Inflammatory macrophage treated with lipopolysaccharide for 1 hour (primary cell): ENCODE results near the gene TMEM8B.
"Not testable (repeated sequence)": the region's sequence is repeated elsewhere in the genome, so short reads cannot be mapped to it uniquely, and the experiment has no call there.

Experiments
- DNase-seq, 2 donors: peaks; one replicate each; pipeline ENCODE4 v3.0.0-alpha.2; 2020 to 2022

The TMEM8B gene

DNA sequence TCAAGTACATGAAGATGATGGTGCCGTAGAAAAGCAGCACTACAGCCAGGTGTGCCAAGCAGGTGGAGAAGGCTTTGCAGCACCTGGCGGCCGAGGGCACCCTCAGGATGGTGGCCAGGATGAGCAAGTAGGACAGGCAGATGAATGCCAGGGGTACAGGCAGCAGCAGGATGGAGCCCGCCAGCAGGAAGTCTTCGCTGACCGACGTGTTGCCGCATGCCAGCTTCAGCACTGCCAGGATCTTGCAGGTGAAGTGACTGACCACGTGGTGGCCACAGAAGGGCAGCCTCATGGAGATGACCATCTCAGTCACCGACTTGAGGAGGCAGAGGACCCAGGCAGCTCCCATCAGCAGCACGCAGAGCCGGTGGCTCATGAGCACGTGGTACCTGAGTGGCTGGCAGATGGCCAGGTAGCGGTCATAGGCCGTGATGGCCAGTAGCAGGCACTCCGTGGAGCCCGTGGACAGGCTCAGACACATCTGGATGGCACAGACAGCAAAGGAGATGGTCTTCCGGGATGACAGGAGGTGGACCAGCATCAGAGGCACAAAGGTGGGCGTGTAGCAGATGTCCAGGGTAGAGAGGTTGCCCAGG is 40.7 kb downstream of the TMEM8B start:
- DNase-seq = no peak

DNA sequence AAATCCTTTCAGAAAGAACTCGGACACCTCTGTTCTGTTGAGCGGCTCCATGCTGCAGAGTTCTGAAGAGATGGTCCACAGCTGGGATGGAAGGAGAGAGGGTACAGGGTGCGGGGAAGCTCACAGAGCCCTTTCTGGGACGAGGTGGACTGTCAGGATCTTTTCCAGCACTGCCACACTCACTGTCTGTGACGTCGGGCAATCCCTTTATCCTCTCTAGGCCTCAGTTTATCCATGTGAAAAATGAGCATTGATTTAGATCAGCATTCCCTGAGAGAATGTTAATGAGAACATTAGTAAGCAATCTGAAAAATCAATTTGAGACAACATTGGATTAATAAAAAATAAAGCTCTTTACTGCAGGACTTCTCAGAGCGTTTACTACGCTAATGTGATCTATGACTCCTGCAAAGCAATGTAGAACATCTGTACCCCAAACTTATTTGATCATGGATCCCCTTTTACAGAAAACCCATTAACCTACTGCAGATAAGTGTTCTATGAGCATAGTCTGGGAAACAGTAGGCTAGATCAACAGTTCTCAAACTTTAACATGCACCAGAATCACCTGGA is 41.4 kb downstream of the TMEM8B start, which contains the start of gene OR13J1:
TSS of gene OR13J1 (minus strand) at position 51 of the 573 bp plus-strand sequence. CDS start at position 51, 0 bp downstream.
- no peak for DNase-seq

DNA sequence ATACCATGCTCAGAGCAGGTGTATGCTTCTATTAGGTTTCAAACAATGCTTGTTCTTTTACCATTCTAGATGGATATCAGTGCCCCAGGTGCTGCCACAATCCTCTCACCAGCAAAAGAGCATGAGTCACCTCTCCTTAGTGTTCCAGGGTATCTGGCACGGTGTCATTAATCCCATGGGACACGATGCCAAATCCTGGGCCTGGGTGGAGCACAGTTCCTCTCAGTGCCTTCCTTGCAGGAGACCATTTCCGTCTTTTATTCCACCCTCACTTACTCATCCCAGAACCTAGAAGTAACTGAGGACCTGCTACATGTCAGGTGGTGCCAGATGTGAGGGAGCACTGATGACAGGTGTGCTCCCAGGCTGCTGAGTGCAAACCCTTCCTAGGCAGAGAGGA is 42.5 kb downstream of the TMEM8B start:
- no peak for DNase-seq

DNA sequence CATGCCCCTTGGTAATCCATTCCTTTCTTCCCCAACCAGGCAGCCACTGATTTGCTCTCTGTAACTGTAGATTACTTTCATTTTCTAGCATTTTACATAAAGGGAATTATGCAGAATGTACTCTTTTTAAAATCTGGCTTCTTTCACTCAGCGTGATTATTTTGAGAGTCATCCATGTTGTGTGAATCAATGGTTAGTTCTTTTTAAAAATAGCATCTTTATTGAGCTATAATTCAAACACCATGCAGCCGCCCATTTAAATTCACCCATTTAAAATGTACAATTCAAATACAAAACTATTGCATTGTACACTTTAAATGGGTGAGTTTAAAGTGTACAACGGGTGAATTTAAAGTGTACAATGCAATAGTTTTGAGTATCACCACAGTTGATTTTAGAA is 43.5 kb downstream of the TMEM8B start:
- no peak for DNase-seq

DNA sequence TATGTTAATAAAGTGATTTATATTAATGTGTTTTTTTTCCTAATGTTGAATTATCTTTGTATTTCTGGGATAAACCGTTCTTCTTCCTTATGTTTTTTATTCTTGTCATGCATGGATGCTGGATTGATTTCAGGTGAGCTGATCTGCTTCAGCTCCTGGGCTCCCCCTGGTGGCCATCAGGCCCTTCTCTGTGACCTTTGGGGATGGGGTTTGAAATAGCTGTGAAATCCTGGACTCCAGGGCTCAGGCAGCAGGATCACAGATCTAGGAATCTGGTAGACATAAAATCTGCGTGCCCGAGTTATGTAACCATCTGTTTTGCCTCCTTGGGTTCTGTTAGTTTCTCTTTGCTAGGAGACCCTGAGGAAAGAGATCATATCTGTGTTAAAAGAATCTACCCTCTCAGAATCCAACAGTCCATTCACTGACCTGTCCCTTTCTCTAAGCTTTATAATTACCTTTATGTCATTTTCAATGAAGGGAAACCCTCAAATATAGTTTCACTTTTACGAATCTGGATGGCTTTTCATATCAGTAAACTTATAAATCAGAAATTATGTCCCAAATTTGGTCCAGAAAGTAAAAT is 53.3 kb downstream of the TMEM8B start:
- DNase-seq = peak; percentile 29 to 82

DNA sequence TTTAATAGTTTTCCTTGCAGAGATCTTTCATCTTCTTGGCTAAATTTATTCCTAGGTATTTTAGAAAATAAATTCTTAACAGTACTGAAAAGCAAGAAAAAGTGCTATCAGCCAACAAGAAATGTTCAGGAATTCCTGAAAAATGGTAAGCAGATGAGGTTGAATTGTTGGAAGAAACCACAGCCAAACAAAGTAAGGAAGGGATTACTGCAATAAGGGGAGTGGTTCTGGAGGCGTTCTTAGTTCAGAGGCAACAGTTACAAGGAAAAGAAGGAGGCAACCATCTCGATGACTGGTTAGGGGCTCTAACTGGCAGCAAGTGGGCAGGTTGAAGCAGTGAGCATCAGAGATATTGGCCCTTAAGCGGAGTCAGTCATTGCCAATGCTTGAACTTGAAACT is 54.0 kb downstream of the TMEM8B start:
- DNase-seq = no peak

DNA sequence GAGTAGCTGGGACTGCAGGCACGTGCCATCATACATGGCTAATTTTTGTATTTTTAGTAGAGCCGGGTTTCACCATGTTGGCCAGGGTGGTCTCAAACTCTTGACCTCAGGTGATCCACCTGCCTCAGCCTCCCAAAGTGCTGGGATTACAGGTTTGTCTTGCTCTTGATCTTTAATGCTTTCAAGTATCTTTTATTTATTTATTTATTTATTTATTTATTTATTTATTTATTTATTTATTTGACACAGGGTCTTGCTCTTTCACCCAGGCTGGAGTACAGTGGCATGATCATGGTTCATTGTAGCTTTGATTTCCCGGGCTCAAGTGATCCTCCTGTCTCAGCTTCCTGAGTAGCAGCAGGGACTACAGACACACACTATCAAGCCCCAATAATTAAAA is 55.9 kb downstream of the TMEM8B start:
- DNase-seq = not testable (repeated sequence)

DNA sequence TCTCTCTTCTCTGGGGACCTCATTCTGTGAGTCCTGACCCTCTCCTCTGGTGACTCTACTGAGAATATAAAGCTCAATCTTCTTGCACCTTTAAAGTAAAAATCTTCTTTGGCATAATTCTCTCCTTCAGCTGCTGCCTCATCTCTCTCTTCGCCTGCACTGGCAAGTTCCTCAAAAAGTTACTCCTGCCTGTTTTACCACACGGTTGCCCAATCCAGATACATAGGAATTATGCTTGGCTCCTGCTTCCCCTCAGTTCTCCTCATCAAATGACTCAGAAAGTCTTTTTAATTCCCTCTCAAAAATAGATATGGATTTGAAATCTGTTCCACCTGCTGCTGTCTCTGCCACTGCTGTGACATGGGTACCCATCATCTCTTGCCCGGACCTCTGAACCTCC is 62.6 kb downstream of the TMEM8B start:
- peak; percentile 49 to 53 for DNase-seq

DNA sequence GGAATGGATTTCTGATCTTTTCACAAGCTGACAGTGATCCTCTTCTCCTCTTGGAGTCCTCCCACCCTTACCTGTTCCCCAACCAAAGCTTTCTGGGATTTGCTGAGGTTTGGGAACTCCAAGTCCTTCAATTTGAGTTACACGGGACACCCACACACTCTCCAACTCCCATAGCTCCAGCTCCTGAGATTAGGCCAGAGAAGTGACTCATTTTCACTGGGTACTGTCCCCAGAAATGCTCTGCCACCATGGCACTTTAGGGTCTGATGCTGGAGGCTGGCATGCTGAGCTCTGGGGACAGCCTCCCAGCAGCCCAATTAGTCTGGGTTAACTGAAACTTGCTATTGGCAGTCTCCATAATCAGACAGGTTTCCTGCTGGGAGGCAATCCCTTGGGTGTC is 63.0 kb downstream of the TMEM8B start:
- peak; percentile 29 to 31 for DNase-seq

DNA sequence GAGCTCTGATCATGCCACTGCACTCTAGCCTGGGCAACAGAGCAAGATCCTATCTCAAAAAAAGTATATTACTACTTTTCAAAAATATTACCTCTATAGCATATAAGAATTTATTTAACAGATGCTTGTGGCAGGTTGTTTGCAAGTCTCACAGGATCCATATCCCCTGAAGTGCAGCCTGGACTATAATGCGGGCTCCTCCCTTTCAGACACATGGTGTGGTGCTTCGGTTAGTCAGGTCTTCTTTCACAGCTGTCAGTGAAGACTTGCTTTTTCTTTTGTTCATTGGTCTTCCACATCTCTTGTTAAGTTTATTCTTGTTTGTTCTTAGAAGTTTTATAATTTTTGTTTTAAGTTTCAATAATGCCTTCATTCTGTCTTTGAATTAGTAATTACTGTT is 67.5 kb downstream of the TMEM8B start:
- no peak for DNase-seq

DNA sequence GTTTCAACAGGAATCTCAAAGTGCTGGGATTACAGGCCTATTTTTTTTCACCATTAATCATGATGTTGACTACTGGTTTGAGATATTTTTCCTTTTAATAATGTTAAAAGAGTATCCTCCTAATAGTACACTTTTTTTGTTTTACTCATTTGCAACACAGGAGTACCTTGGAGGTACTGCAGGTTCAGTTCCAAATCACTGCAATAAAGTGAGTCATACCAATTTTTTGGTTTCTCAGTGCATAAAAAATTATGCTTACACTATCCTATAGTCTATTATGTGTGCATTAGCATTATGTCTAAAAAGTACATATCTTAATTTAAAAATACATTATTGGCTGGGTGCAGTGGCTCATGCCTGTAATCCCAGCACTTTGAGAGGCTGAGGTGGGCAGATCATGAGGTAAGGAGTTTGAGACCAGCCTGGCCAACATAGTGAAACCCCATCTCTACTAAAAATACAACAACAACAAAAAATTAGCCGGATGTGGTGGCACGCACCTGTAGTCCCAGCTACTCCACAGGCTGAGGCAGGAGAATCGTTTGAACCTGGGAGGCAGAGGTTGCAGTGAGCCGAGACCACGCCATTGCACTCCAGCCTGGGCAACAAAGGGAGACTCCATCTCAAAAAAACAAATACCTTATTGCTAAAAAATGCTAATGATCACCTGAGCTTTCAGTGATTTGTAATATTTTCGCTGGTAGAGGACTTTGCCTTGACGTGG is 68.5 kb downstream of the TMEM8B start:
- DNase-seq = not testable (repeated sequence)

DNA sequence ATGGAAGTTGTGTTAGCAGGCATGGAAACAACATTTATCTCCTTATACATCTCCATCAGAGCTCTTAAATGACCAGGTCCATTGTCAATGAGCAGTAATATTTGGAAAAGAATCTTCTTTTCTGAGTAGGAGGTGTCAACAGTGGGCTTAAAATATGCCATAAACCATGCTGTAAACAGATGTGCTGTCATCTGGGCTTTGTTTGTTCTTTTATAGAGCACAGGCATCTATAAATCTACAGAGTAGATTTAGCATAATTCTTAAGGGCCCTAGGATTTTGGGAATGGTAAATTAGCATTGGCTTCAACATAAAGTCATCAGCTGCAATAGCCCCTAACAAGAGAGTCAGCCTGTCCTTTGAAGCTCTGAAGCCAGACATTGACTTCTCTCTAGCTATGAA is 69.3 kb downstream of the TMEM8B start:
- DNase-seq = no peak

DNA sequence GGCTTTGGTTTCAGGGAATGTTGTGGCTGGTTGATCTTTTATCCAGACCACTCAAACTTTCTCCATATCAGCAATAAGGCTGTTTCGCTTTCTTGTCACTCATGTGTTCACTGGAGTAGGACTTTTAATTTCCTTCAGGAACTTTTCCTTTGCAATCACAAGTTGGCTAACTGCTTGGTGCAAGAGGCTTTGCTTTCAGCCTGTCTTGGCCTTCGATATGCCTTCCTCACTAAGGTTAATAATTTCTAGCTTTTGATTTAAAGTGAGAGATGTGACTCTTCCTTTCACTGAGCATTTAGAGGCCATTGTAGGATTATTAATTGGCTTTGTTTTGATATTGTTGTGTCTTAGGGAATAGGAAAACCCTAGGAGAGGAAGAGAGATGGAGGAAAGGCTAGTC is 70.0 kb downstream of the TMEM8B start:
- DNase-seq = no peak

DNA sequence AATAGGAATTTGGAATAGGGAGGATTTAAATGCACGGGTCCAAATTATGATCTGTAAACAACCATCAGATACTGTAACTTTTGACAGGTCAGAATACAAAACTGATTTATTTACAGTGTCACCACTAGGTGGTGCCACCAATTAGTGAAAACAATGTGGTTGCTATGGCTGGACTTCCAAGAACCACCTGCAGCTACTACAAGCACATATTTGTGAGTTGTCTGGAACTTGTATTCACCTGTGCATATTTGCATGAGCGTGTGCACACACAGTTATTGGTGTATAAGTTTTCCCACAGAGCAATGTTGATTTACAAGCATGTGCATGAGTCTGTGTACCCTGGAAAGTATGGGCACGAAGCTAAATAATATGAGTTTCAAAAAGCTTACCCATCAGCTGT is 74.0 kb downstream of the TMEM8B start:
- DNase-seq = peak; percentile 26 to 63

DNA sequence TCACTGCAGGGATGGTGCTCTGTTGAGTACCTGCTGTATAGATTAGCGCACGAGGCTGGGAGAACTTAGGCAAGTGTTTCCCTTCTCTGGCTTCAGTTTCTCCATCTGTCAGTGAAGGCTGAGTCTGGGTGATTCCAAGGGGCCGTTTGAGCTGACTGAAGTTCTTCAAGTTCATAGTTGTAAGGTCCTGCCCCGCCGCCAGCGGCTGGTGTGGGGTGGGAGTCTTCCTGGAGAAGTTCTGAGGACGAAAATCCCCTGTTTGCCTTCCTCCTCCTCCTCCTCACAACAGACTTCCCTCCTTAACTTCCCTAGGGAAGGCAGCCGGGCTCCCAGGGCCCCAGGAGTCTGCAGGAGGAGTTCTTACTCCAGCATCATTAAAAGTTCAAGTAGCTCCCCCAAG is 75.3 kb downstream of the TMEM8B start:
- DNase-seq = no peak

DNA sequence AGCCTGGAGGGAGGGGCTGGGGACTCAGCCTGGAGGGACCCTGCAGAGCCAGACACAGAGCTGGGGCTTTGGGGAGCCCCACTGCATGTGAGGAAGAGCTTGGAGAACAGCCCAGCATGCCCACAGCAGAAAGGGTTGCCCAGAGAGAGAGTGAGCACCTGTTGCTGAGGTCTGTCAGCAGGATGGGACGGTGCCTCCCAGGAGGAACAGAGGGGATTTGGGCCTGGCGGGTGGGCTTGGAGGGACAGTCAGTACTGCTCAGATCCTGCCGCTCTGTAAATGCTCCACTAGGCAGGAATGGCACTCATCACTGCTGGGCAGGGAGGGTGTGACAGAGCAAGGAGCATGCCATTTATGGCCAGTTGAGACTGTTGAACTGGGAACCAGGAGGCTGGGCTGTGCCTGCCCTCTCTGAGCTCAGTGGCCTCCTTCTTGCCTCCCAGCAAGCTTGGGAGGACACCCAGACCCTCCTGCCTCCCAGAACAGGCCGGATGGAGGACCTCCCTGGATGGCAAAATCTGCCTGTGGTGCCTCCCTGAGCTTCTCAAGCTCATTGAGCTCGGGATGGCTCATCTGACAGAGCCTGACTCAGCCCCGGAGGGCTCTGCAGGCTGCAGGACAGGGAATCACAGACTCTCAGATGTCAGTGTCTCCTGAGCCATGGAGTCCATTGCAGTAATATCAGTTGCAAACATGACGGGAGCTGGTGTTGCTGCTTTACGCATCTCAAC is 76.2 kb downstream of the TMEM8B start:
- DNase-seq = no peak

DNA sequence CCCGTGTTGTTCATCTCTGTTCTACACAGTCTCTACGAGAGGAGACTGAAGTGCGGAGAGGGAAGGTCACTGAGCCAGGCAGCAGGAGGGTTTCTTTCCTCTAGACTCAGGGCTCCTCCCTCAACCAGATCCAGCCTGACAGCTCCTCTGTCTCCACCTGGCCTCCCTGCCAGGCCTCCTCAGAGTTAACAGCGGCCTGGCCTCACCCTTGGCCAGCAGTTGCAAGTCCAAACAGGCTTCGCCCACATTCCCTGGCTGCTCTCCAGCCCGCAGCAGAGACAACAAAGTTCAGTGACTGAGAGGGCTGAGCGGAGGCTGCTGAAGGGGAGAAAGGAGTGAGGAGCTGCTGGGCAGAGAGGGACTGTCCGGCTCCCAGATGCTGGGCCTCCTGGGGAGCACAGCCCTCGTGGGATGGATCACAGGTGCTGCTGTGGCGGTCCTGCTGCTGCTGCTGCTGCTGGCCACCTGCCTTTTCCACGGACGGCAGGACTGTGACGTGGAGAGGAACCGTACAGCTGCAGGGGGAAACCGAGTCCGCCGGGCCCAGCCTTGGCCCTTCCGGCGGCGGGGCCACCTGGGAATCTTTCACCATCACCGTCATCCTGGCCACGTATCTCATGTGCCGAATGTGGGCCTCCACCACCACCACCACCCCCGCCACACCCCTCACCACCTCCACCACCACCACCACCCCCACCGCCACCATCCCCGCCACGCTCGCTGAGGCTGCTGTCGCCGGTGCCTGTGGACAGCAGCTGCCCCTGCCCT is 77.1 kb downstream of the TMEM8B start, which contains the start of gene HRCT1:
TSS of gene HRCT1 (plus strand) at position 291 of the 768 bp plus-strand sequence. CDS start at position 377, 86 bp downstream.
- no peak for DNase-seq

DNA sequence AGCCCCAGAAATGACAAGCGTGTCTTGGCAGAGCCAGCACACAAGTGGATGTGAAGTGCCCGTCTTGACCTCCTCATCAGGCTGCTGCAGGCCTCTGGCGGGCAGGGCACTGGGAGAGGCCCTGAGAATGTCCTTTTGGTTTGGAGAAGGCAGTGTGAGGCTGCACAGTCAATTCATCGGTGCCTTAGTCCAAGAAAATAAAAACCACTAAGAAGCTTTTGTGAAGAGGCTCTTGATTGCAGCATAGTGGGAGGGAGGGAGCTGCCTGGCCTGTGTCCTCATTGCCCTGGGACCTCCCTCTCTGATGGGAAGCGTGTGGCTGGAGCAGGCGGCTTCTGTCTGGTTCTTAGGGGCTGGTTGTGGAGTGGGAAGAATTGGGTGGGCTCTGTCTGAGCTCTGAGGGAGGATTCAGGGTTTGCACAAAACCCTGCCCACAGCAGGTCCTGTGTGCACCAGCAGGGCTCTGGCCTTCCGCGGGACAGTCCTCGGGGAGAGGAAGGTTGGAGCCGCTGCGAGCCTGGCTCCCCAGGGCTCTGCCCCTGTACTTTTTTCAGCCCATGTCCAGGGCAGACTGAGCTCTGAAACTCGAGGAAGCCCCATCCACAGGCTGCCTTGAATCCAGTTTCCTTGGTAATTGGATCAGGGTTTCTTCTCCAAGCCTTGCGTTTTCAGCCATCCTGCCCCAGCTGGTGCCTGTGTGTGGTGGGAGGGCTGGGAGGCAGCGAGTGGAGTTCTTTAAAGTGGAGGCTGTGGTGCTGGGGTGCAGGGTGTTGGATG is 78.1 kb downstream of the TMEM8B start:
- no peak for DNase-seq

DNA sequence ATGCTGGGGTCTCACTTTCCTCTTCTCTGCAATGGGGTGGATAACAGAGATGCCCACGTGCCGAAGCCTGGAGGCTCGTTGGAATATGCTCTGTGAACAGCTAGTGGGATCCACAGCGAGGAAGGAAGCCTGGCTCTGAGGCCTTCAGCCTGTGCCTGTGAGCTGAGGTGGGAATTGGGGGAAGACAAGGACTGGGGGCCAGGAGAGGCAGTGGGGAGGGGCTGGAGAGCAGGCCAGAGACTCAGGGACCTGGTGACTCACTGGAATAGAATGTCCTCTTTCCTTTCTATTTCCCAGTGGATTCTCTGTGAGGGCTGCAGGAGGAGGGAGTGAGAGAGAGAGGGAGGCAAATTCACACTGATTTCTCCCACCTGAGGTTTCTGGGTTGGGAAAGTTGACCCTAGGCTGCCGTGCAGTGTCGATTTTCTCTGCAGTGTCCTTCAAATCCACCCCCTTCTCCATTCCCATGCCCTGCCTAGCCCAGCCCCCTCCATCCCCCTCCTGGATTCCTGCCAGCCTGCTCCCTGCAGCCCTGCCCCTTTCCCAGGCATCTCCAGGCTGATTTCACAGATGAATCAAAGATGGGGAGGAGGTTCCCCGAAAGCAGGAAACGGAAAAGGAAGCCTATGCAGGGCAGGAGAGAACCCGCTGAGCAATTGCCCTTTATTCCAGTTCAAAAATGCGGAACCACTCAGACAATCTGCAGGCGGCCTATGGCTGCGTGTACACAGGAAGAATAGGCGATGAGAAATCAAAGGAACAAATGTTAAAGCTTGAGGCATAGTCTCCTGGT is 78.9 kb downstream of the TMEM8B start:
- peak; percentile 17 to 28 for DNase-seq

DNA sequence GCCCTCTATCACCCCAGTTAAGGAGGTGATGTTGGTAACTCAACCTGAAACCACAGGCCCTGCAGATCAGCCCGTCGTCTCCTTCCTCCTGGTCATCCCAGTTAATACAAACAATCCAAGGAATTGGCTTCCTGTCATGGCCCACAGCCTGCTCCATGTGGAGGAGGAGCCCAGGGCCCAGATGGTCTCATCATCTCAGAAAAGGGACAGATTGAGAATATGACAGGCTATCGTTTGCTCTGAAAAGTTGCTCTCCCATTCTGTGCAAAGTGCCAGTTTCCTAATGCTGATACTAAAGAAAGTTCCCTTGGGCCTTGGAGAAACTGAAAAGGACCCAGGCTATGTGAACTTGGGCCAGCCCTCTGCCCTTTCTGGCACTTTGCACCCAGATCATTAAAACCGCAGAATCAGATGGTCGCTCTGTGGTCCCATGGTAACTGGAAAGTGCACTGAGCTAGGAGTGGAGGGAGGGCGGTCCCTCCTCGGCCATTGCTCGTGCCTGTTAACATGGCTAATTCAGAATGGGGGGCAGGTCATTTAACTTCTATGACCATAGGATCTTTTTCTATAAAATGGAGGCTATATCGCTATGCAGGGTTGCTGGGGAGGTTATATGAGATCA is 79.6 kb downstream of the TMEM8B start:
- no peak for DNase-seq
